ENCODE data around the gene MFGE8.

MFGE8 gene

GRCh38 chr15:88918738-88919137, 5.6 kb upstream of the MFGE8 start:
- no peak for DNase-seq

- DNase-seq = no peak
Observed at GRCh38 chr15:88917760-88918159, 4.6 kb upstream of the MFGE8 start.

- DNase-seq = no peak
Observed at GRCh38 chr15:88915354-88915753, 2.2 kb upstream of the MFGE8 start.

GRCh38 chr15:88913850-88914169, 631 bp upstream of the MFGE8 start:
- no peak for DNase-seq

- no peak for DNase-seq
Observed at GRCh38 chr15:88912500-88912921, 668 bp downstream of the MFGE8 start.

- no peak for DNase-seq
Observed at GRCh38 chr15:88911766-88912118, 1.4 kb downstream of the MFGE8 start.

GRCh38 chr15:88909956-88910831, 3.0 kb downstream of the MFGE8 start:
- DNase-seq = no peak

GRCh38 chr15:88908697-88909621, 4.2 kb downstream of the MFGE8 start:
- DNase-seq = no peak

- DNase-seq = no peak
Observed at GRCh38 chr15:88908123-88908522, 5.1 kb downstream of the MFGE8 start.

- no peak for DNase-seq
Observed at GRCh38 chr15:88907111-88907510, 6.1 kb downstream of the MFGE8 start.

GRCh38 chr15:88906551-88906950, 6.6 kb downstream of the MFGE8 start:
- no peak for DNase-seq

GRCh38 chr15:88906130-88906529, 7.0 kb downstream of the MFGE8 start:
- DNase-seq = no peak

GRCh38 chr15:88905576-88905975, 7.6 kb downstream of the MFGE8 start:
- DNase-seq = no peak

GRCh38 chr15:88904624-88905327, 8.4 kb downstream of the MFGE8 start:
- peak; percentile 66 for DNase-seq

GRCh38 chr15:88904257-88904623, 8.9 kb downstream of the MFGE8 start:
- DNase-seq = no peak

GRCh38 chr15:88902846-88903245, 10.3 kb downstream of the MFGE8 start:
- DNase-seq = no peak

- no peak for DNase-seq
Observed at GRCh38 chr15:88902221-88902835, 10.9 kb downstream of the MFGE8 start.

GRCh38 chr15:88901508-88902220, 11.5 kb downstream of the MFGE8 start:
- DNase-seq = no peak

- no peak for DNase-seq
Observed at GRCh38 chr15:88900982-88901418, 12.2 kb downstream of the MFGE8 start.

- no peak for DNase-seq
Observed at GRCh38 chr15:88900309-88900981, 12.7 kb downstream of the MFGE8 start.

- DNase-seq = no peak
Observed at GRCh38 chr15:88899251-88899650, 13.9 kb downstream of the MFGE8 start.

GRCh38 chr15:88898736-88899135, 14.4 kb downstream of the MFGE8 start:
- DNase-seq = no peak

Measured in NCI-H345 (cell line).